OCI-LY1 (cell line): ENCODE measurements around the gene PSPN.

Source experiments
- CTCF ChIP-seq: fragments of 200-600 bp; sonication (generic), shearing (Covaris generic); IDR thresholded peaks from 2 replicates; pipeline ENCODE4 v1.5.1; 2017; ENCODE audit warnings: mild to moderate bottlenecking, antibody characterized with exemption, low read length, moderate library complexity, mixed read lengths
- EZH2 ChIP-seq: fragments of 200-600 bp; sonication (generic), shearing (Covaris generic); IDR thresholded peaks from 2 replicates; pipeline ENCODE4 v1.8.0; 2017; ENCODE audit warnings: borderline replicate concordance, mixed run types, mild to moderate bottlenecking, antibody characterized with exemption, low read length, moderate library complexity, mixed read lengths

- no peak for TF ChIP-seq CTCF
- no peak for TF ChIP-seq EZH2
Observed at GRCh38 chr19:6423499-6424194, 47.9 kb upstream of the PSPN start.
